IMR-90 (cell line): Measurements from ENCODE around the gene GPC6. TPM values are rescaled to one million over a fixed set of nuclear protein-coding genes. Genes with fewer than 3 reads are reported as not detected.

Experiments
- ATAC-seq: fragments of 200-7000 bp; cut with Tn5 transposase; 2 replicates; pipeline ENCODE4 v1.9.1; 2020; ENCODE audit warnings: low read depth, mild to moderate bottlenecking, moderate library complexity
- BruUV-seq: library from RNA; stranded (reverse); fragments of 400-500 nt; replicated peaks from 2 replicates; lab custom pipeline; 2021; lab: Mats Ljungman, UMichigan
- CTCF ChIA-PET: fragments of 300-600 bp; formaldehyde crosslinking; extraction: SDS; loops from one replicate; lab custom pipeline; 2021; ENCODE audit warnings: antibody characterized with exemption; lab: Yijun Ruan, JAX
- POLR2A ChIA-PET: fragments of 300-600 bp; sonication (Branson Sonifier 250); formaldehyde crosslinking; loops from one replicate; lab custom pipeline; 2022; ENCODE audit warnings: antibody characterized with exemption; ENCODE audit not compliant: unreplicated experiment; lab: Charles Lee
- DNase-seq: peaks from one replicate; pipeline ENCODE4 v3.0.0; 2013
- H2AFZ ChIP-seq: replicated peaks from 2 replicates; pipeline ENCODE3; 2013; ENCODE audit warnings: low read length, mild to moderate bottlenecking; ENCODE audit not compliant: poor library complexity
- H2AK5ac ChIP-seq: 2 replicates; pipeline ENCODE4 v1.6.1; 2013; ENCODE audit warnings: low read depth, low read length, inconsistent platforms
- H2AK9ac ChIP-seq: replicated peaks from 2 replicates; pipeline ENCODE3; 2013; ENCODE audit warnings: mild to moderate bottlenecking, low read depth, low read length, moderate library complexity; ENCODE audit not compliant: poor library complexity
- H2BK120ac ChIP-seq: 2 replicates; pipeline ENCODE4 v1.6.1; 2013; ENCODE audit warnings: low read depth, low read length, inconsistent platforms
- H2BK15ac ChIP-seq: 3 replicates; pipeline ENCODE4 v1.6.1; 2013; ENCODE audit warnings: low read depth, low read length, inconsistent platforms
- H2BK20ac ChIP-seq: 2 replicates; pipeline ENCODE4 v1.6.1; 2013; ENCODE audit warnings: low read depth, mild to moderate bottlenecking, inconsistent platforms, low read length, moderate library complexity
- H2BK5ac ChIP-seq: 2 replicates; pipeline ENCODE4 v1.6.1; 2013; ENCODE audit warnings: mild to moderate bottlenecking, low read depth, low read length, inconsistent platforms; ENCODE audit not compliant: poor library complexity, severe bottlenecking
- H3K14ac ChIP-seq: replicated peaks from 2 replicates; pipeline ENCODE4 v1.6.1; 2013; ENCODE audit warnings: low read depth, low read length, inconsistent platforms
- H3K18ac ChIP-seq: 2 replicates; pipeline ENCODE4 v1.6.1; 2013; ENCODE audit warnings: low read depth, low read length, control low read depth
- H3K23ac ChIP-seq: 2 replicates; pipeline ENCODE4 v1.6.1; 2013; ENCODE audit warnings: low read depth, low read length, inconsistent platforms
- H3K27ac ChIP-seq: 2 replicates; pipeline ENCODE4 v1.5.1; 2013; ENCODE audit warnings: mild to moderate bottlenecking, control low read depth, low read length; ENCODE audit not compliant: insufficient read depth
- H3K27me3 ChIP-seq: 2 replicates; pipeline ENCODE4 v1.6.1; 2013; ENCODE audit warnings: low read length; ENCODE audit not compliant: control insufficient read depth, insufficient read depth
- H3K36me3 ChIP-seq: 2 replicates; pipeline ENCODE4 v1.6.1; 2013; ENCODE audit warnings: low read length, mixed read lengths; ENCODE audit not compliant: control insufficient read depth, insufficient read depth
- H3K4ac ChIP-seq: 2 replicates; pipeline ENCODE4 v1.6.1; 2013; ENCODE audit warnings: low read depth, low read length, inconsistent platforms
- H3K4me1 ChIP-seq: 2 replicates; pipeline ENCODE4 v1.6.1; 2013; ENCODE audit warnings: low read length, mixed read lengths; ENCODE audit not compliant: control insufficient read depth, insufficient read depth
- H3K4me2 ChIP-seq: 2 replicates; pipeline ENCODE4 v1.6.1; 2013; ENCODE audit warnings: low read depth, mild to moderate bottlenecking, control low read depth, low read length, moderate library complexity
- H3K4me3 ChIP-seq: 2 replicates; pipeline ENCODE4 v1.5.1; 2013; ENCODE audit warnings: low read depth, mild to moderate bottlenecking, control low read depth, low read length, moderate library complexity; ENCODE audit not compliant: insufficient read depth
- H3K56ac ChIP-seq: 2 replicates; pipeline ENCODE4 v1.6.1; 2013; ENCODE audit warnings: low read length, inconsistent platforms; ENCODE audit not compliant: insufficient read depth; ENCODE audit errors: extremely low read depth
- H3K79me1 ChIP-seq, 2 experiments: 2 replicates each; pipeline ENCODE4 v1.6.1; 2013; ENCODE audit warnings: low read length in 2 of 2, inconsistent platforms in 1 of 2, low read depth in 1 of 2
- H3K9ac ChIP-seq: 2 replicates; pipeline ENCODE4 v1.6.1; 2013; ENCODE audit warnings: low read depth, low read length, control low read depth
- H3K9me1 ChIP-seq: 2 replicates; pipeline ENCODE4 v1.6.1; 2013; ENCODE audit warnings: low read length, inconsistent platforms; ENCODE audit not compliant: insufficient read depth
- H3K9me3 ChIP-seq: 2 replicates; pipeline ENCODE4 v1.6.1; 2013; ENCODE audit warnings: low read length; ENCODE audit not compliant: control insufficient read depth, insufficient read depth
- H4K20me1 ChIP-seq: 2 replicates; pipeline ENCODE4 v1.6.1; 2013; ENCODE audit warnings: low read length, inconsistent platforms; ENCODE audit not compliant: insufficient read depth
- H4K5ac ChIP-seq: 2 replicates; pipeline ENCODE4 v1.6.1; 2013; ENCODE audit warnings: mild to moderate bottlenecking, low read depth, low read length, control low read depth
- H4K8ac ChIP-seq, 2 experiments: 2 replicates each; pipeline ENCODE4 v1.6.1; 2013; ENCODE audit warnings: low read depth in 2 of 2, low read length in 2 of 2, control low read depth in 1 of 2, inconsistent platforms in 1 of 2
- H4K91ac ChIP-seq: 2 replicates; pipeline ENCODE4 v1.6.1; 2013; ENCODE audit warnings: low read depth, low read length, inconsistent platforms; ENCODE audit not compliant: insufficient read depth
- BHLHE40 ChIP-seq: fragments of 150-350 bp; IDR thresholded peaks from 2 replicates; pipeline ENCODE4 v1.6.1; 2016; ENCODE audit warnings: mild to moderate bottlenecking, low read depth, low read length
- CEBPB ChIP-seq: IDR thresholded peaks from 2 replicates; pipeline ENCODE4 v1.6.1; 2012; ENCODE audit warnings: low read depth, low read length, improper control_type of control experiment
- CHD1 ChIP-seq: IDR thresholded peaks from 2 replicates; pipeline ENCODE4 v1.6.1; 2012; ENCODE audit warnings: low read depth, low read length, improper control_type of control experiment
- CTCF ChIP-seq: conservative IDR thresholded peaks from 2 replicates; pipeline ENCODE4 v1.5.1; 2012; ENCODE audit warnings: mild to moderate bottlenecking, low read depth, low read length, improper control_type of control experiment
- ELK1 ChIP-seq: fragments of 150-350 bp; IDR thresholded peaks from 2 replicates; pipeline ENCODE4 v1.6.1; 2016; ENCODE audit warnings: low read depth, mild to moderate bottlenecking, low read length, moderate library complexity, borderline replicate concordance
- FOS ChIP-seq: fragments of 150-350 bp; IDR thresholded peaks from 2 replicates; pipeline ENCODE4 v1.6.1; 2016; ENCODE audit warnings: low read depth, low read length
- MAFK ChIP-seq: IDR thresholded peaks from 2 replicates; pipeline ENCODE4 v1.6.1; 2012; ENCODE audit warnings: low read depth, low read length, improper control_type of control experiment
- MAZ ChIP-seq: IDR thresholded peaks from 2 replicates; pipeline ENCODE4 v1.6.1; 2012; ENCODE audit warnings: low read depth, mild to moderate bottlenecking, low read length, improper control_type of control experiment, moderate library complexity, borderline replicate concordance
- MXI1 ChIP-seq: IDR thresholded peaks from 2 replicates; pipeline ENCODE4 v1.6.1; 2012; ENCODE audit warnings: low read depth, mild to moderate bottlenecking, low read length, moderate library complexity, borderline replicate concordance
- NFE2L2 ChIP-seq: fragments of 150-350 bp; IDR thresholded peaks from 2 replicates; pipeline ENCODE4 v1.6.1; 2016; ENCODE audit warnings: low read depth, mild to moderate bottlenecking, low read length
- POLR2A ChIP-seq: IDR thresholded peaks from 2 replicates; pipeline ENCODE4 v1.6.1; 2012; ENCODE audit warnings: mild to moderate bottlenecking, low read depth, low read length
- RAD21 ChIP-seq: IDR thresholded peaks from 2 replicates; pipeline ENCODE4 v1.6.1; 2012; ENCODE audit warnings: low read length, improper control_type of control experiment
- RCOR1 ChIP-seq: IDR thresholded peaks from 2 replicates; pipeline ENCODE4 v1.6.1; 2012; ENCODE audit warnings: mild to moderate bottlenecking, low read length, improper control_type of control experiment; ENCODE audit not compliant: insufficient replicate concordance
- RFX5 ChIP-seq: IDR thresholded peaks from 2 replicates; pipeline ENCODE4 v1.8.0; 2012; ENCODE audit warnings: low read depth, mild to moderate bottlenecking, low read length, moderate library complexity
- SMC3 ChIP-seq: fragments of 150-350 bp; IDR thresholded peaks from 2 replicates; pipeline ENCODE4 v1.6.1; 2016; ENCODE audit warnings: low read depth, mild to moderate bottlenecking, antibody characterized with exemption, low read length, moderate library complexity
- USF2 ChIP-seq: fragments of 150-350 bp; IDR thresholded peaks from 2 replicates; pipeline ENCODE4 v1.6.1; 2017; ENCODE audit warnings: mild to moderate bottlenecking, antibody characterized with exemption, low read length, low read depth
- WGBS, 2 experiments: methylation state at CpG; one replicate each; pipeline versions ENCODE4 v1.1.5 to v1.1.7; 2013; ENCODE audit warnings: missing lambda C conversion rate in 2 of 2; ENCODE audit not compliant: insufficient read length in 1 of 2; ENCODE audit errors: extremely low coverage in 2 of 2; 5-methylcytosine and 5-hydroxymethylcytosine counted together
- dilution Hi-C: fragments of 300-500 bp; cut with HindIII; formaldehyde crosslinking; loops from one replicate; pipeline ENCODE4 v1.14.3; 2018; ENCODE audit warnings: low sequenced_read_pairs; ENCODE audit not compliant: unreplicated experiment
- in situ Hi-C: fragments of 300-500 bp; cut with MboI; formaldehyde crosslinking; loops from 3 replicates; pipeline ENCODE4 v1.14.3; 2019; ENCODE audit warnings: low sequenced_read_pairs, inconsistent platforms, mixed read lengths
- intact Hi-C: fragments of 100-400 bp; cut with micrococcal nuclease; formaldehyde crosslinking; loops from 2 replicates; pipeline ENCODE4 v1.10.0; 2022
- polyA plus RNA-seq, 3 experiments: library from polyadenylated mRNA; depleted of rRNA; stranded (reverse); fragments of >200 nt; gene quantifications; 2 replicates each; pipeline ENCODE4 v1.2.3, GENCODE V29; 2012; ENCODE audit warnings: low replicate concordance in 1 of 3
- total RNA-seq: library from RNA; depleted of rRNA; stranded (reverse); fragments of >200 nt; gene quantifications from 2 replicates; pipeline ENCODE4 v1.2.3, GENCODE V29; 2012

GPC6 gene
- total and polyA plus RNA-seq, 2 of the 4 experiments (the other 2 are of a cell fraction) = 14.9 to 39.4 TPM

GRCh38 chr13:93805736-93806135, 579.1 kb downstream of the GPC6 start:
- no peak overlapping the region for H3K23ac ChIP-seq
- H3K9ac ChIP-seq = no peak overlapping the region
- no peaks in the 10 kb centered on the region for H4K20me1 ChIP-seq
- no peak overlapping the region for H2AK5ac ChIP-seq
- H2BK15ac ChIP-seq = no peak overlapping the region
- H3K9me1 ChIP-seq = no peaks in the 10 kb centered on the region
- no peak overlapping the region for H2BK120ac ChIP-seq
- ATAC-seq = no peak
- intact Hi-C loops = no loop called here
- H2AFZ ChIP-seq = no peak overlapping the region
- H3K27ac ChIP-seq = no peak overlapping the region
- no peak overlapping the region for H3K56ac ChIP-seq
- WGBS, 2 experiments = no CpG with 5 or more reads among the region's 2 CpGs
- H4K91ac ChIP-seq = no peak overlapping the region
- H3K4ac ChIP-seq = no peak overlapping the region
- TF ChIP-seq CTCF (no peak), RAD21 (no peak), RCOR1 (no peak), SMC3 (no peak), MAZ (no peak), RFX5 (no peak), MXI1 (no peak), MAFK (no peak), USF2 (no peak), CHD1 (no peak), BHLHE40 (no peak), ELK1 (no peak), POLR2A (no peak), NFE2L2 (no peak), FOS (no peak), CEBPB (no peak)
- DNase-seq = no peak
- H2BK5ac ChIP-seq = no peak overlapping the region
- ChIA-PET POLR2A (interaction anchor here (0.6 kb wide), 1 partner anchor 1540 kb away, joined by 3 read pairs; no protein-coding TSS in a partner anchor), CTCF (interaction anchor here (0.6 kb wide), 1 partner anchor 91 kb away, joined by 4 read pairs; no protein-coding TSS in a partner anchor)
- BruUV-seq = no TSS peak
- in situ Hi-C loops = no loop called here
- no peak overlapping the region for H3K14ac ChIP-seq
- H3K36me3 ChIP-seq = no peaks in the 10 kb centered on the region
- dilution Hi-C loops = no loop called here
- H3K4me1 ChIP-seq = no peaks in the 10 kb centered on the region; the same call in 1 of the 2 replicates
- no peak overlapping the region for H3K18ac ChIP-seq
- no peak overlapping the region for H2AK9ac ChIP-seq
- no peak overlapping the region for H2BK20ac ChIP-seq
- H3K9me3 ChIP-seq = no peaks in the 10 kb centered on the region
- no peak overlapping the region for H3K4me3 ChIP-seq
- H4K5ac ChIP-seq = no peak overlapping the region
- no peak overlapping the region for H3K4me2 ChIP-seq
- H3K27me3 ChIP-seq = no peaks in the 10 kb centered on the region
- H4K8ac ChIP-seq = no peak overlapping the region
- H3K79me1 ChIP-seq = no peaks in the 10 kb centered on the region
